Testis (tissue), 2 donors: ENCODE data around the gene TFAP2B.

Source experiments
- CTCF ChIP-seq, 3 experiments: fragments of 450-650 bp in 2 of 3; fragments of 200-600 bp in 1 of 3; sonication (generic) in 1 of 3; IDR thresholded peaks; one replicate each; pipeline ENCODE4 v1.5.1; 2016 to 2019; ENCODE audit warnings: antibody characterized with exemption in 3 of 3, mild to moderate bottlenecking in 2 of 3, moderate library complexity in 1 of 3
- POLR2A ChIP-seq: fragments of 450-650 bp; IDR thresholded peaks from one replicate; pipeline ENCODE4 v1.6.1; 2017; ENCODE audit warnings: antibody characterized with exemption, mild to moderate bottlenecking, moderate library complexity

GRCh38 chr6:50840112-50840810 lies 21.6 kb downstream of the TFAP2B start:
- TF ChIP-seq CTCF (IDR thresholded peaks at IDR 0.05) (no peak), POLR2A (no peak)
